ENCODE measurements around the gene ACADS.

Gene ACADS

GRCh38 chr12:120767071-120768024 lies 41.7 kb downstream of the ACADS start:
- DNase-seq, result no peak
- intact Hi-C loops (cut with DNase I), result no loop called here

- peak in 1 of 42 donors; percentile 30 for DNase-seq
- intact Hi-C loops (cut with DNase I), result no loop called here
Observed at GRCh38 chr12:120771097-120771496, 45.5 kb downstream of the ACADS start.

- DNase-seq, result peak in 3 of 42 donors; percentile 21 to 39 (median 33)
- intact Hi-C loops (cut with DNase I), result no loop called here
Observed at GRCh38 chr12:120774169-120774916, 48.7 kb downstream of the ACADS start.

GRCh38 chr12:120775862-120776552 lies 50.4 kb downstream of the ACADS start:
- intact Hi-C loops (cut with DNase I), result no loop called here
- DNase-seq, result peak in 2 of 42 donors; percentile 45 to 51

- intact Hi-C loops (cut with DNase I), result no loop called here
- DNase-seq, result no peak
Observed at GRCh38 chr12:120783197-120783596, 57.6 kb downstream of the ACADS start.

- intact Hi-C loops (cut with DNase I), result no loop called here
- DNase-seq, result peak in 1 of 42 donors; percentile 41
Observed at GRCh38 chr12:120784804-120785203, 59.2 kb downstream of the ACADS start.

GRCh38 chr12:120787889-120788288 lies 62.3 kb downstream of the ACADS start:
- intact Hi-C loops (cut with DNase I), result no loop called here
- DNase-seq, result no peak
